ENCODE measurements around the gene ZNF496.

DNA sequence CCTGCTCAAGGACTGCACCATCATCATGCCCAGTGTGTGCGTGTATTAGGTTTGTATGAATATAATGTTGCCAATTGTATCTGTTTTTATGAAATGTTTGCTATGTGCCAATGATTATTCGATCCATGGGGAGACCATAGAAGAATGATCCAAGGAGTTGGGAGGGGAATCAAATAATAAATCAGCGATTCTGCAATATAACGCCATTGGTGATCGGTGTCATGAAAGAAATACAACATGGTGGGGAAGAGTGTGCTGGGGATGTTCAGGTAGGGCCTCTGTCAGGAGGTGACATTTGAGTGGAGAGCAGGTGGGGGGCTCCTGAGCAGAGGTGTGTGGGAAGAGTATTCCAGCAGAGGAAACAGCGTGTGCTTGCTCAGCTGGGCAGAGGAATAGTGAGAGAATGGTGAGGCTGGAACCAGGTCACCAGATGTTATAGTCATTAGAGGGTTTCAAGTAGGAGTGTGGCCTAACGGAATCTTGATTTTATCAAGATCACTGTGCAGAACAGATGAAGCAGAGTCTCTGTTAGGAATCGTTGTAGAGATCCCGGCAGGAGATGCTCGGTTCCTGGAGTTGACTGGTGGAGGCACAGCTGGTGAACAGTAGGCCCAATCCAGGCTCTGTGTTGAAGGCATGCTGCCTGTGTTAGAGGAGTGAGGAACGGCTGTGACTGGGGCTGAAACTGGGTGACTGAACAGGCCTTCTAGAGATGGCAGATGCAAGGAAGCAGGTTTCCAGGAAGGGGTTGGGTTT lies 2.9 kb upstream of the ZNF496 start:
- TF ChIP-seq, protein P1, sequence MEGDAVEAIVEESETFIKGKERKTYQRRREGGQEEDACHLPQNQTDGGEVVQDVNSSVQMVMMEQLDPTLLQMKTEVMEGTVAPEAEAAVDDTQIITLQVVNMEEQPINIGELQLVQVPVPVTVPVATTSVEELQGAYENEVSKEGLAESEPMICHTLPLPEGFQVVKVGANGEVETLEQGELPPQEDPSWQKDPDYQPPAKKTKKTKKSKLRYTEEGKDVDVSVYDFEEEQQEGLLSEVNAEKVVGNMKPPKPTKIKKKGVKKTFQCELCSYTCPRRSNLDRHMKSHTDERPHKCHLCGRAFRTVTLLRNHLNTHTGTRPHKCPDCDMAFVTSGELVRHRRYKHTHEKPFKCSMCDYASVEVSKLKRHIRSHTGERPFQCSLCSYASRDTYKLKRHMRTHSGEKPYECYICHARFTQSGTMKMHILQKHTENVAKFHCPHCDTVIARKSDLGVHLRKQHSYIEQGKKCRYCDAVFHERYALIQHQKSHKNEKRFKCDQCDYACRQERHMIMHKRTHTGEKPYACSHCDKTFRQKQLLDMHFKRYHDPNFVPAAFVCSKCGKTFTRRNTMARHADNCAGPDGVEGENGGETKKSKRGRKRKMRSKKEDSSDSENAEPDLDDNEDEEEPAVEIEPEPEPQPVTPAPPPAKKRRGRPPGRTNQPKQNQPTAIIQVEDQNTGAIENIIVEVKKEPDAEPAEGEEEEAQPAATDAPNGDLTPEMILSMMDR (IDR thresholded peaks at IDR 0.05) = no peak
- no peak for TF ChIP-seq POLR2A (IDR thresholded peaks at IDR 0.05)
